ENCODE data around the gene ASIC2.

Gene ASIC2

GRCh38 chr17:33118391-33119075, 174.6 kb downstream of the ASIC2 start:
- no peak overlapping the region for H3K9ac ChIP-seq (ENCODE audit: low read depth, low read length, poor library complexity)
- H3K36me3 ChIP-seq (replicated peaks in 1 of 2; ENCODE audit: control insufficient read depth in 2 of 2, insufficient read depth in 2 of 2, low read length in 2 of 2): no peaks in the 10 kb centered on the region
- H2AK5ac ChIP-seq (ENCODE audit: low read depth, low read length): no peak overlapping the region
- peaks cover 0 to 4% of the 10 kb centered on the region in 2 donors for H3K4me1 ChIP-seq (ENCODE audit: control insufficient read depth in 2 of 2, insufficient read depth in 1 of 2, low read depth in 1 of 2, low read length in 2 of 2)
- WGBS, 2 donors (ENCODE audit: extremely low coverage in 2 of 2, insufficient read length in 2 of 2, insufficient replicate concordance in 1 of 2): no CpG with 5 or more reads among the region's 8 CpGs
- H3K18ac ChIP-seq (ENCODE audit: low read length): no peak overlapping the region
- no peak overlapping the region for H2BK15ac ChIP-seq (ENCODE audit: low read length)
- H4K8ac ChIP-seq (ENCODE audit: low read depth, low read length): no peak overlapping the region
- no peak overlapping the region for H3K4ac ChIP-seq (ENCODE audit: low read length)
- no peak overlapping the region for H2AFZ ChIP-seq (ENCODE audit: low read length)
- DNase-seq (ENCODE audit: low spot score): no peak
- H3K79me1 ChIP-seq (ENCODE audit: low read depth, low read length): no peaks in the 10 kb centered on the region
- H2BK120ac ChIP-seq (ENCODE audit: low read depth, low read length): no peak overlapping the region
- no peak overlapping the region for H3K4me2 ChIP-seq (ENCODE audit: insufficient read depth, low read length, poor library complexity, severe bottlenecking)
- H3K14ac ChIP-seq (ENCODE audit: low read length): no peak overlapping the region
- no peak overlapping the region for H3K23ac ChIP-seq (ENCODE audit: low read depth, low read length, poor library complexity)
- no peak overlapping the region for H3K27ac ChIP-seq (replicated peaks; ENCODE audit: low read length)
- H2BK12ac ChIP-seq (ENCODE audit: low read length): no peak overlapping the region
- no peaks in the 10 kb centered on the region for H3K27me3 ChIP-seq (ENCODE audit: control insufficient read depth in 3 of 3, insufficient read depth in 3 of 3, low read depth in 1 of 3, low read length in 3 of 3)
- H4K91ac ChIP-seq (ENCODE audit: low read depth, low read length, poor library complexity): no peak overlapping the region
- no peak overlapping the region for H3K4me3 ChIP-seq (ENCODE audit: low read length in 2 of 2)
- no peak overlapping the region for H2BK5ac ChIP-seq (ENCODE audit: low read length)
- H3K9me3 ChIP-seq (replicated peaks in 1 of 2; ENCODE audit: control insufficient read depth in 2 of 2, insufficient read depth in 1 of 2, low read depth in 1 of 2, low read length in 2 of 2): peaks cover 0 to 1% of the 10 kb centered on the region in 2 donors

- Histone ChIP-seq H3K9me3 (replicated peaks in 1 of 2; ENCODE audit: control insufficient read depth in 2 of 2, insufficient read depth in 1 of 2, low read depth in 1 of 2, low read length in 2 of 2) (no peaks in the 10 kb centered on the region), H3K18ac (ENCODE audit: low read length) (no peak overlapping the region), H4K8ac (ENCODE audit: low read depth, low read length) (no peak overlapping the region), H3K79me1 (ENCODE audit: low read depth, low read length) (no peaks in the 10 kb centered on the region), H3K14ac (ENCODE audit: low read length) (no peak overlapping the region), H2BK15ac (ENCODE audit: low read length) (no peak overlapping the region), H3K4ac (ENCODE audit: low read length) (no peak overlapping the region), H3K36me3 (replicated peaks in 1 of 2; ENCODE audit: control insufficient read depth in 2 of 2, insufficient read depth in 2 of 2, low read length in 2 of 2) (no peaks in the 10 kb centered on the region), H3K27ac (replicated peaks; ENCODE audit: low read length) (no peak overlapping the region), H2AFZ (ENCODE audit: low read length) (no peak overlapping the region), H3K27me3 (ENCODE audit: control insufficient read depth in 3 of 3, insufficient read depth in 3 of 3, low read depth in 1 of 3, low read length in 3 of 3) (no peaks in the 10 kb centered on the region), H3K23ac (ENCODE audit: low read depth, low read length, poor library complexity) (no peak overlapping the region), H3K9ac (ENCODE audit: low read depth, low read length, poor library complexity) (no peak overlapping the region), H4K91ac (ENCODE audit: low read depth, low read length, poor library complexity) (no peak overlapping the region), H2BK5ac (ENCODE audit: low read length) (no peak overlapping the region), H2BK120ac (ENCODE audit: low read depth, low read length) (no peak overlapping the region), H2AK5ac (ENCODE audit: low read depth, low read length) (no peak overlapping the region), H2BK12ac (ENCODE audit: low read length) (no peak overlapping the region), H3K4me1 (ENCODE audit: control insufficient read depth in 2 of 2, insufficient read depth in 1 of 2, low read depth in 1 of 2, low read length in 2 of 2) (peaks cover 0 to 4% of the 10 kb centered on the region in 2 donors), H3K4me2 (ENCODE audit: insufficient read depth, low read length, poor library complexity, severe bottlenecking) (no peak overlapping the region), H3K4me3 (ENCODE audit: low read length in 2 of 2) (no peak overlapping the region)
- DNase-seq (ENCODE audit: low spot score): no peak
- no CpG with 5 or more reads among the region's 13 CpGs for WGBS, 2 donors (ENCODE audit: extremely low coverage in 2 of 2, insufficient read length in 2 of 2, insufficient replicate concordance in 1 of 2)
Observed at GRCh38 chr17:33116021-33116551, 177.0 kb downstream of the ASIC2 start.

- Histone ChIP-seq H2AK5ac (ENCODE audit: low read depth, low read length) (no peak overlapping the region), H2BK12ac (ENCODE audit: low read length) (no peak overlapping the region), H2AFZ (ENCODE audit: low read length) (no peak overlapping the region), H3K27me3 (ENCODE audit: control insufficient read depth in 3 of 3, insufficient read depth in 3 of 3, low read depth in 1 of 3, low read length in 3 of 3) (no peaks in the 10 kb centered on the region), H3K4me3 (ENCODE audit: low read length in 2 of 2) (no peak overlapping the region), H3K18ac (ENCODE audit: low read length) (no peak overlapping the region), H3K79me1 (ENCODE audit: low read depth, low read length) (no peaks in the 10 kb centered on the region), H3K4me1 (ENCODE audit: control insufficient read depth in 2 of 2, insufficient read depth in 1 of 2, low read depth in 1 of 2, low read length in 2 of 2) (peaks cover 0 to 4% of the 10 kb centered on the region in 2 donors), H2BK5ac (ENCODE audit: low read length) (no peak overlapping the region), H2BK15ac (ENCODE audit: low read length) (no peak overlapping the region), H3K9ac (ENCODE audit: low read depth, low read length, poor library complexity) (no peak overlapping the region), H3K14ac (ENCODE audit: low read length) (no peak overlapping the region), H4K8ac (ENCODE audit: low read depth, low read length) (no peak overlapping the region), H3K36me3 (replicated peaks in 1 of 2; ENCODE audit: control insufficient read depth in 2 of 2, insufficient read depth in 2 of 2, low read length in 2 of 2) (no peaks in the 10 kb centered on the region), H4K91ac (ENCODE audit: low read depth, low read length, poor library complexity) (no peak overlapping the region), H3K23ac (ENCODE audit: low read depth, low read length, poor library complexity) (no peak overlapping the region), H3K4me2 (ENCODE audit: insufficient read depth, low read length, poor library complexity, severe bottlenecking) (no peak overlapping the region), H3K4ac (ENCODE audit: low read length) (no peak overlapping the region), H2BK120ac (ENCODE audit: low read depth, low read length) (no peak overlapping the region), H3K9me3 (replicated peaks in 1 of 2; ENCODE audit: control insufficient read depth in 2 of 2, insufficient read depth in 1 of 2, low read depth in 1 of 2, low read length in 2 of 2) (no peaks in the 10 kb centered on the region), H3K27ac (replicated peaks; ENCODE audit: low read length) (no peak overlapping the region)
- no peak for DNase-seq (ENCODE audit: low spot score)
- no CpG with 5 or more reads among the region's 5 CpGs for WGBS, 2 donors (ENCODE audit: extremely low coverage in 2 of 2, insufficient read length in 2 of 2, insufficient replicate concordance in 1 of 2)
Observed at GRCh38 chr17:33115366-33115765, 177.7 kb downstream of the ASIC2 start.

GRCh38 chr17:33113991-33114370, 179.1 kb downstream of the ASIC2 start:
- Histone ChIP-seq H3K79me1 (ENCODE audit: low read depth, low read length) (no peaks in the 10 kb centered on the region), H3K9ac (ENCODE audit: low read depth, low read length, poor library complexity) (no peak overlapping the region), H3K14ac (ENCODE audit: low read length) (no peak overlapping the region), H2BK120ac (ENCODE audit: low read depth, low read length) (no peak overlapping the region), H4K8ac (ENCODE audit: low read depth, low read length) (no peak overlapping the region), H3K36me3 (replicated peaks in 1 of 2; ENCODE audit: control insufficient read depth in 2 of 2, insufficient read depth in 2 of 2, low read length in 2 of 2) (no peaks in the 10 kb centered on the region), H4K91ac (ENCODE audit: low read depth, low read length, poor library complexity) (no peak overlapping the region), H3K23ac (ENCODE audit: low read depth, low read length, poor library complexity) (no peak overlapping the region), H2BK15ac (ENCODE audit: low read length) (no peak overlapping the region), H3K27me3 (ENCODE audit: control insufficient read depth in 3 of 3, insufficient read depth in 3 of 3, low read depth in 1 of 3, low read length in 3 of 3) (no peaks in the 10 kb centered on the region), H3K4me2 (ENCODE audit: insufficient read depth, low read length, poor library complexity, severe bottlenecking) (no peak overlapping the region), H2AFZ (ENCODE audit: low read length) (no peak overlapping the region), H3K4ac (ENCODE audit: low read length) (no peak overlapping the region), H2BK5ac (ENCODE audit: low read length) (no peak overlapping the region), H3K4me3 (ENCODE audit: low read length in 2 of 2) (no peak overlapping the region), H3K4me1 (ENCODE audit: control insufficient read depth in 2 of 2, insufficient read depth in 1 of 2, low read depth in 1 of 2, low read length in 2 of 2) (peaks cover 0 to 3% of the 10 kb centered on the region in 2 donors), H3K9me3 (replicated peaks in 1 of 2; ENCODE audit: control insufficient read depth in 2 of 2, insufficient read depth in 1 of 2, low read depth in 1 of 2, low read length in 2 of 2) (no peaks in the 10 kb centered on the region), H3K27ac (replicated peaks; ENCODE audit: low read length) (no peak overlapping the region), H2AK5ac (ENCODE audit: low read depth, low read length) (no peak overlapping the region), H3K18ac (ENCODE audit: low read length) (no peak overlapping the region), H2BK12ac (ENCODE audit: low read length) (no peak overlapping the region)
- WGBS, 2 donors (ENCODE audit: extremely low coverage in 2 of 2, insufficient read length in 2 of 2, insufficient replicate concordance in 1 of 2): no CpG with 5 or more reads among the region's 3 CpGs
- no peak for DNase-seq (ENCODE audit: low spot score)

All from neuronal stem cell (in vitro differentiated cells).